BLaER1 treated with 17β-estradiol and CSF1 and Interleukin-3, amounts not matched to agents 10 nM and 100 nM (cell line): ENCODE data around the gene PAPSS2.

Experiments used
- H3K27ac ChIP-seq, 11 experiments: shearing (Covaris generic); formaldehyde crosslinking; 2 replicates each; pipeline ENCODE4 v1.8.1; 2022
- H3K27me3 ChIP-seq, 11 experiments: shearing (Covaris generic); formaldehyde crosslinking; 2 replicates each; pipeline ENCODE4 v1.8.1; 2022
- H3K36me3 ChIP-seq, 11 experiments: shearing (Covaris generic); formaldehyde crosslinking; 2 replicates each; pipeline ENCODE4 v1.8.1; 2022
- H3K4me1 ChIP-seq, 10 experiments: shearing (Covaris generic); formaldehyde crosslinking; 2 replicates each; pipeline ENCODE4 v1.8.1; 2022
- H3K4me2 ChIP-seq, 11 experiments: shearing (Covaris generic); formaldehyde crosslinking; 2 replicates each; pipeline ENCODE4 v1.8.1; 2022
- H3K4me3 ChIP-seq, 10 experiments: shearing (Covaris generic); formaldehyde crosslinking; 2 replicates each; pipeline ENCODE4 v1.8.1; 2022
- H3K9ac ChIP-seq, 11 experiments: shearing (Covaris generic); formaldehyde crosslinking; 2 replicates each; pipeline ENCODE4 v1.8.1; 2022
- H3K9me3 ChIP-seq, 11 experiments: shearing (Covaris generic); formaldehyde crosslinking; replicated peaks in 1 of 11; 2 replicates each; pipeline ENCODE4 v1.8.1; 2022
- H4K20me1 ChIP-seq, 11 experiments: shearing (Covaris generic); formaldehyde crosslinking; 2 replicates each; pipeline ENCODE4 v1.8.1; 2022
- Cebpa-rat ChIP-seq, 11 experiments: shearing (Covaris generic); IDR thresholded peaks; 2 replicates each; pipeline ENCODE4 v1.8.1; 2022

Gene PAPSS2

GRCh38 chr10:87664276-87664701 is 4.6 kb downstream of the PAPSS2 start:
- no peak overlapping the region for H3K4me3 ChIP-seq
- H3K27ac ChIP-seq, result no peak overlapping the region
- H3K36me3 ChIP-seq, result no peaks in the 10 kb centered on the region
- no peak for TF ChIP-seq Cebpa-rat (IDR thresholded peaks at IDR 0.05)
- no peak overlapping the region for H3K9ac ChIP-seq
- no peaks in the 10 kb centered on the region for H4K20me1 ChIP-seq
- no peak overlapping the region for H3K4me2 ChIP-seq
- H3K4me1 ChIP-seq, result peaks cover 8 to 23% (median 10%) of the 10 kb centered on the region in 10 experiments; a peak in 18 of 20 replicates
- no peaks in the 10 kb centered on the region for H3K9me3 ChIP-seq
- H3K27me3 ChIP-seq, result peaks cover 28 to 36% (median 32%) of the 10 kb centered on the region in 11 experiments

GRCh38 chr10:87667493-87667892 is 7.8 kb downstream of the PAPSS2 start:
- H3K9ac ChIP-seq, result no peak overlapping the region
- H4K20me1 ChIP-seq, result no peaks in the 10 kb centered on the region
- peaks cover 0 to 30% (median 0%) of the 10 kb centered on the region in 10 experiments; a peak in 5 of 20 replicates for H3K4me1 ChIP-seq
- no peaks in the 10 kb centered on the region for H3K9me3 ChIP-seq
- H3K4me2 ChIP-seq, result no peak overlapping the region
- no peak for TF ChIP-seq Cebpa-rat (IDR thresholded peaks at IDR 0.05)
- H3K27me3 ChIP-seq, result peaks cover 0 to 4% (median 2%) of the 10 kb centered on the region in 11 experiments; a peak in 9 of 22 replicates
- no peak overlapping the region for H3K27ac ChIP-seq
- no peaks in the 10 kb centered on the region for H3K36me3 ChIP-seq
- no peak overlapping the region for H3K4me3 ChIP-seq

- Histone ChIP-seq H4K20me1 (no peaks in the 10 kb centered on the region), H3K4me3 (no peak overlapping the region), H3K4me1 (peaks cover 0 to 30% (median 0%) of the 10 kb centered on the region in 10 experiments; a peak in 5 of 20 replicates), H3K4me2 (peak overlapping the region in 2 of 11 experiments; percentile 53 to 63; a peak in 3 of 22 replicates), H3K36me3 (no peaks in the 10 kb centered on the region), H3K27ac (peak overlapping the region in 1 of 11 experiments; percentile 42; a peak in 1 of 22 replicates), H3K9me3 (no peaks in the 10 kb centered on the region), H3K9ac (no peak overlapping the region), H3K27me3 (no peaks in the 10 kb centered on the region)
- no peak for TF ChIP-seq Cebpa-rat (IDR thresholded peaks at IDR 0.05)
Measured at GRCh38 chr10:87668324-87669074, 8.8 kb downstream of the PAPSS2 start.

DNA sequence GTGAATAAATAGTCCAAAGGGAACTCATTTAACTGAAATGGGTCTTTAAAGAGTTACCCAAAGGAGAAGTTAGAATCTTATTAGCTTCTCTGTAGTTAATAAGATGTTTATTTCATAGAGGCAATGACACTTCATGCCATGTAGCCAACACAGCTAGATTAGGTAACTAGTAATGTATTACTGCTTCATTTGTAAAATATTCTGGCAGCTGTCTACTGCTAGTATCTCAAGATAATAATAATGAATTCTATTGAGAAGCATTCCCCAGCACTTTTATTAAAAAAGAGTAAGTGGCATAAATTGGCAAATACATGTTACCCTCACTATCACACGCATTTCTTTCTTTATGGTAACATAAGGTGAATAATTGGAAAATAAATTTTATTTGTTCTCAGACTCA is 10.1 kb downstream of the PAPSS2 start:
- Histone ChIP-seq H3K9ac (no peak overlapping the region), H3K4me3 (no peak overlapping the region), H4K20me1 (no peaks in the 10 kb centered on the region), H3K4me1 (peaks cover 0 to 30% (median 0%) of the 10 kb centered on the region in 10 experiments; a peak in 5 of 20 replicates), H3K27me3 (no peaks in the 10 kb centered on the region), H3K9me3 (no peaks in the 10 kb centered on the region), H3K27ac (no peak overlapping the region), H3K36me3 (no peaks in the 10 kb centered on the region), H3K4me2 (peak overlapping the region in 1 of 11 experiments; percentile 53; a peak in 1 of 22 replicates)
- TF ChIP-seq Cebpa-rat (IDR thresholded peaks at IDR 0.05), result no peak

- no peak overlapping the region for H3K9ac ChIP-seq
- no peak for TF ChIP-seq Cebpa-rat (IDR thresholded peaks at IDR 0.05)
Measured at GRCh38 chr10:87670586-87670985, 10.9 kb downstream of the PAPSS2 start.

GRCh38 chr10:87671139-87671815 is 11.6 kb downstream of the PAPSS2 start:
- Histone ChIP-seq H3K9me3 (no peaks in the 10 kb centered on the region), H3K27ac (no peak overlapping the region), H3K4me2 (no peak overlapping the region), H3K4me3 (no peak overlapping the region), H3K27me3 (no peaks in the 10 kb centered on the region), H3K4me1 (peaks cover 0 to 30% (median 0%) of the 10 kb centered on the region in 10 experiments; a peak in 5 of 20 replicates), H3K36me3 (no peaks in the 10 kb centered on the region), H4K20me1 (no peaks in the 10 kb centered on the region), H3K9ac (no peak overlapping the region)
- TF ChIP-seq Cebpa-rat (IDR thresholded peaks at IDR 0.05), result no peak

More at GRCh38 chr10:87670586-87670985, 10.9 kb downstream of the PAPSS2 start:
- Histone ChIP-seq H3K9me3 (no peaks in the 10 kb centered on the region), H3K4me1 (peaks cover 0 to 30% (median 0%) of the 10 kb centered on the region in 10 experiments; a peak in 5 of 20 replicates), H3K4me2 (0 out of 22 replicates have a peak overlapping the region, but pooled peaks of 1 of the 11 experiments have one; percentile 5), H3K36me3 (no peaks in the 10 kb centered on the region), H3K27me3 (no peaks in the 10 kb centered on the region), H3K4me3 (no peak overlapping the region), H4K20me1 (no peaks in the 10 kb centered on the region), H3K27ac (no peak overlapping the region)

- no peak for TF ChIP-seq Cebpa-rat (IDR thresholded peaks at IDR 0.05)
- H3K27me3 ChIP-seq, result no peaks in the 10 kb centered on the region
- no peaks in the 10 kb centered on the region for H4K20me1 ChIP-seq
- H3K27ac ChIP-seq, result no peak overlapping the region
- no peak overlapping the region for H3K4me3 ChIP-seq
- no peaks in the 10 kb centered on the region for H3K9me3 ChIP-seq
- no peak overlapping the region for H3K4me2 ChIP-seq
- H3K4me1 ChIP-seq, result peaks cover 0 to 30% (median 0%) of the 10 kb centered on the region in 10 experiments; a peak in 5 of 20 replicates
- no peaks in the 10 kb centered on the region for H3K36me3 ChIP-seq
- H3K9ac ChIP-seq, result no peak overlapping the region
Measured at GRCh38 chr10:87672551-87672950, 12.9 kb downstream of the PAPSS2 start.

GRCh38 chr10:87674943-87675342 is 15.3 kb downstream of the PAPSS2 start:
- no peaks in the 10 kb centered on the region for H3K9me3 ChIP-seq
- H3K4me2 ChIP-seq, result no peak overlapping the region
- no peaks in the 10 kb centered on the region for H4K20me1 ChIP-seq
- H3K36me3 ChIP-seq, result no peaks in the 10 kb centered on the region
- H3K27ac ChIP-seq, result no peak overlapping the region
- TF ChIP-seq Cebpa-rat (IDR thresholded peaks at IDR 0.05), result no peak
- no peaks in the 10 kb centered on the region for H3K27me3 ChIP-seq
- no peak overlapping the region for H3K4me3 ChIP-seq
- peaks cover 0 to 10% (median 0%) of the 10 kb centered on the region in 10 experiments; a peak in 1 of 20 replicates for H3K4me1 ChIP-seq
- H3K9ac ChIP-seq, result no peak overlapping the region
